ENCODE measurements around the gene UBXN1. TPM values are rescaled to one million over a fixed set of nuclear protein-coding genes. Genes with fewer than 3 reads are reported as not detected.

The UBXN1 gene
- total RNA-seq, 3 donors from 2014 or later, result 204 to 248 (median 239) TPM

DNA sequence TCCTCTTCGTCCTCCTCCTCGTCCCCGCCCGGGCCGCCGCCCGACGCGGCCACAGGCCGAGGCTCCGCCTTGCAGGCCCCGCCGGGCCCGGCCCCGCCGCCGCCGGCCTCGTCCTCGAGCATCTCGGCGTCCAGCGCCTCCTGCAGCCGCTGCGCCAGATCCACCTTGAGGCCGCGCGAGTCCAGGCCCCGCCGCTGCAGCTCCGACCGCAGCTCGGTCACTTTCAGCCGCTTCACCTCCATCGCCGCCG, 48.0 kb upstream of the UBXN1 start:
- peaks cover 3 to 18% of the 10 kb centered on the region in 2 donors for H3K4me1 ChIP-seq
- no peak for DNase-seq (ENCODE audit: low spot score in 2 of 2)
- H3K27ac ChIP-seq, result peak overlapping the region; percentile 93 to 97
- no peaks in the 10 kb centered on the region for H3K27me3 ChIP-seq
- intact Hi-C loops (cut with DNase I; ENCODE audit: low total_unique reads), result no loop called here
- H3K36me3 ChIP-seq, result peaks cover under 1% of the 10 kb centered on the region
- TF ChIP-seq, protein P1, sequence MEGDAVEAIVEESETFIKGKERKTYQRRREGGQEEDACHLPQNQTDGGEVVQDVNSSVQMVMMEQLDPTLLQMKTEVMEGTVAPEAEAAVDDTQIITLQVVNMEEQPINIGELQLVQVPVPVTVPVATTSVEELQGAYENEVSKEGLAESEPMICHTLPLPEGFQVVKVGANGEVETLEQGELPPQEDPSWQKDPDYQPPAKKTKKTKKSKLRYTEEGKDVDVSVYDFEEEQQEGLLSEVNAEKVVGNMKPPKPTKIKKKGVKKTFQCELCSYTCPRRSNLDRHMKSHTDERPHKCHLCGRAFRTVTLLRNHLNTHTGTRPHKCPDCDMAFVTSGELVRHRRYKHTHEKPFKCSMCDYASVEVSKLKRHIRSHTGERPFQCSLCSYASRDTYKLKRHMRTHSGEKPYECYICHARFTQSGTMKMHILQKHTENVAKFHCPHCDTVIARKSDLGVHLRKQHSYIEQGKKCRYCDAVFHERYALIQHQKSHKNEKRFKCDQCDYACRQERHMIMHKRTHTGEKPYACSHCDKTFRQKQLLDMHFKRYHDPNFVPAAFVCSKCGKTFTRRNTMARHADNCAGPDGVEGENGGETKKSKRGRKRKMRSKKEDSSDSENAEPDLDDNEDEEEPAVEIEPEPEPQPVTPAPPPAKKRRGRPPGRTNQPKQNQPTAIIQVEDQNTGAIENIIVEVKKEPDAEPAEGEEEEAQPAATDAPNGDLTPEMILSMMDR (IDR thresholded peaks at IDR 0.05), result no peak
- TF ChIP-seq POLR2A (IDR thresholded peaks at IDR 0.05) (no peak), POLR2AphosphoS5 (IDR thresholded peaks at IDR 0.05) (no peak)
- peak overlapping the region; percentile 86 to 98 (median 92) for H3K4me3 ChIP-seq
- H3K9me3 ChIP-seq, result no peaks in the 10 kb centered on the region

DNA sequence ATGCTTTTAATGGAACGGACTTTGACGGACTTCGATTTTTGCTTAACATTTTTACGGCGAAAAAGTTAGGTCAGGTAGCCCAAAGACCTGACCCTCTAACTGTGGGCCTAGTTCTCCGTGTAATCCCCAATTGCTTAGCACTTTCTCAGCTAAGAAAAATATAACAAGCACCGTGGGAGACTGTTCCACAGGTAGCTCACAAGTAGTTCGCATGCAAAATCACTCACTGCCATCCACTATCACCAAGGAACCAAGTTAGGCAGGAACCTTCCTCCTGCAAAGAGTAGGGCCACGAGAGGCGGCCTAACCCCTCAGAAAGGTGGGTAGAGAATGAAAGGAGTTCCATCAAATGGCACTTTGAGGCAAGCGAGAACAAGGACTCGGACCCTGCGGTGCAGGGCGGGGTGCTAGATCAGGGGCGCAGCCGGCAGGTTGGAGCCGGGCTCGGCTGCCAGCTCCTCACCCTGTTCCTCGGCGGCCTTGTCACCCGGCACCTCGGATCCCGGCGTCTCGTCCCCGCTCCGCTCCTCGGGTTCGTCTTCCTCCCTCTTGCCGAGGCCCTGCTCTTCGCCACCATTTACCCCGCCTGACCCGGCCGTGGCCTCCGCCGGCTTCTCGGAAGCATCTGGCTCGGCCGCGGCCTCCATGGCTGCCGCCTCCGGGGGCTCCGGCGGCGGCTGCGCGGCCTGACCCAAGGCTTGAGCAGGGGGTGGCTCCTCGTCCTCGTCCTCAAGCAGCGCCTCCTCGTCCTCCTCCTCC, 47.5 kb upstream of the UBXN1 start:
- DNase-seq (ENCODE audit: low spot score in 2 of 2), result no peak
- Histone ChIP-seq H3K27ac (peak overlapping the region; percentile 93 to 97), H3K4me1 (peaks cover 3 to 18% of the 10 kb centered on the region in 2 donors), H3K4me3 (peak overlapping the region; percentile 86 to 98 (median 92)), H3K9me3 (no peaks in the 10 kb centered on the region), H3K27me3 (no peaks in the 10 kb centered on the region), H3K36me3 (peaks cover 5% of the 10 kb centered on the region)
- TF ChIP-seq POLR2A (IDR thresholded peaks at IDR 0.05) (no peak), POLR2AphosphoS5 (IDR thresholded peaks at IDR 0.05) (no peak)
- TF ChIP-seq, protein P1 (IDR thresholded peaks at IDR 0.05), result no peak
- intact Hi-C loops (cut with DNase I; ENCODE audit: low total_unique reads), result no loop called here

DNA sequence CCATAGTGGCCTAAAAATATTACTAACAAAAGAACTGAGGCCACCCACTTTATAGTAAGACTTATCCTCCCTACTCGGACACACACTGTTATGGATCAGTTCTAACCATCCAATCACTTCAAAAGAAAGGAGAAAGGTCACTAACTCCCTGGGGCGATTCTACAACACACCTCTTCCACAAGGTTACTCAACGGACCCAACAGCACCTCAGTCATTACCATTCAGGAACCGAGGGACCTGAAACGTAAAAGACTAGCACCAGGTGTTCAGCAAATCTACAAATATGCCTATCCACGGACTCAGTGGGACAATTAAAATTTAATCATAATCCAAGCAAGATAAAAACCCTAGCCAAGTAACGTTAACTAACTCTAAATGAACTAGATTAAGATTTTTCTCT, 46.8 kb upstream of the UBXN1 start:
- no peaks in the 10 kb centered on the region for H3K27me3 ChIP-seq
- intact Hi-C loops (cut with DNase I; ENCODE audit: low total_unique reads), result no loop called here
- H3K27ac ChIP-seq, result peak overlapping the region; percentile 93 to 97
- peak overlapping the region; percentile 86 to 98 (median 92) for H3K4me3 ChIP-seq
- peaks cover 3 to 18% of the 10 kb centered on the region in 2 donors for H3K4me1 ChIP-seq
- TF ChIP-seq POLR2A (IDR thresholded peaks at IDR 0.05) (no peak), POLR2AphosphoS5 (IDR thresholded peaks at IDR 0.05) (no peak)
- TF ChIP-seq, protein P1 (IDR thresholded peaks at IDR 0.05), result no peak
- H3K36me3 ChIP-seq, result peaks cover 10% of the 10 kb centered on the region
- DNase-seq (ENCODE audit: low spot score in 2 of 2), result no peak
- H3K9me3 ChIP-seq, result no peaks in the 10 kb centered on the region

DNA sequence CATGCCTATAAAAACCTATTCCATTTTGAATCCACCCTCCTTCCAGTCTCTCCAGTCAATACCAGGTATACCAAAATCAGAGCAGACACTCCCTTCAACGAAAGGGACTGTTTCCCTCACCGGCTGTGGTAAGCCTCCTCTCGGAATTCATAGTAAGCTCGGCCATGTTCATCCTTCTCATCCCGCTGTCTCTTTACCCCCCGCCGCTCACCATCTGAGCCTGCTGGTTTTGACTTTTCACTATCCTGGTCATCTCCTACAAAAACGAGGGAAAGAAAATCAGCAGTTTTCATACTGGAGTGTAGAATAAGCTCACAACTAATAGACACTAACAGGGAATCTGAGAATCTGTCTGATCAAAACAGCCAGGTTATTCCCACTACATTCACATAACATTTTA, 45.3 kb upstream of the UBXN1 start:
- Histone ChIP-seq H3K27ac (peak overlapping the region in 1 of 2 donors; percentile 2), H3K9me3 (no peaks in the 10 kb centered on the region), H3K4me3 (peak overlapping the region in 2 of 3 donors; percentile 86 to 98), H3K4me1 (peaks cover 0 to 9% of the 10 kb centered on the region in 2 donors), H3K36me3 (peaks cover 10% of the 10 kb centered on the region), H3K27me3 (no peaks in the 10 kb centered on the region)
- TF ChIP-seq POLR2AphosphoS5 (IDR thresholded peaks at IDR 0.05) (no peak), POLR2A (IDR thresholded peaks at IDR 0.05) (no peak)
- TF ChIP-seq, protein P1 (IDR thresholded peaks at IDR 0.05), result no peak
- no peak for DNase-seq (ENCODE audit: low spot score in 2 of 2)
- intact Hi-C loops (cut with DNase I; ENCODE audit: low total_unique reads), result no loop called here

DNA sequence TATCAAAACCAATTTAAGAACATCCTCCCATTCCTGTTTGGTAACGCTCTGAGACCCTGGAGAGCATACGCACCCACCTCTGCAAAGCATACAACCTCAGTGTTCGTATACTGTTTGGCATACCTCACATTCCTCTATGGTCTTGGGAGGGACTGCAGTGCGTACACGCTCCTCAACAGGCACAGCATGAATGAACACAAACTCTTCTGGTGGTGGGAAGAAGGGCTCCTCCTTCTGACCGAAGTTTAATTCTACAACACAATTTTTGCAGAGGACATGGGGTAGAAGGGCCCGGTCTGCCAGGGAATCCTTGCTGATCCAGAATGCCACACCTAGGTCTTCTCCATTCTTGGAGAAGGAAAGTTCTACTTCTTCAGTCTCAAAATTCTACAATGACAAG, 43.1 kb upstream of the UBXN1 start:
- Histone ChIP-seq H3K4me1 (peaks cover 0 to 9% of the 10 kb centered on the region in 2 donors), H3K36me3 (peaks cover 10% of the 10 kb centered on the region), H3K9me3 (no peaks in the 10 kb centered on the region), H3K4me3 (no peak overlapping the region), H3K27me3 (no peaks in the 10 kb centered on the region), H3K27ac (no peak overlapping the region)
- DNase-seq (ENCODE audit: low spot score in 2 of 2), result no peak
- intact Hi-C loops (cut with DNase I; ENCODE audit: low total_unique reads), result no loop called here
- no peak for TF ChIP-seq POLR2A (IDR thresholded peaks at IDR 0.05)
- TF ChIP-seq, protein P1 (IDR thresholded peaks at IDR 0.05), result no peak
- TF ChIP-seq POLR2AphosphoS5 (IDR thresholded peaks at IDR 0.05), result no peak

Measured in breast epithelium (tissue), 4 donors.